Kidney (tissue), 14 donors: ENCODE results near the gene VILL. TPM values are rescaled to one million over a fixed set of nuclear protein-coding genes. Genes with fewer than 3 reads are reported as not detected.

Source experiments
- DNase-seq, 5 donors: peaks; one replicate each; pipeline ENCODE4 v3.0.0-alpha.2; 2013 to 2020
- FAIRE-seq: peaks from 2 replicates; lab custom pipeline; 2012; peaks lifted over from hg19 to GRCh38; lab: Jason Lieb, UNC
- H3K27ac ChIP-seq, 2 donors: one replicate each; pipeline ENCODE4 v1.7.0; 2013; ENCODE audit warnings: low read depth in 2 of 2, low read length in 2 of 2, inconsistent platforms in 1 of 2
- H3K27me3 ChIP-seq: one replicate; pipeline ENCODE4 v1.7.1; 2013; ENCODE audit warnings: low read length, inconsistent platforms; ENCODE audit not compliant: control insufficient read depth, insufficient read depth
- H3K36me3 ChIP-seq, 3 donors: one replicate each; pipeline versions ENCODE4 v1.7.0 to v1.7.1; 2013; ENCODE audit warnings: low read length in 3 of 3, control low read depth in 1 of 3, inconsistent platforms in 1 of 3; ENCODE audit not compliant: insufficient read depth in 3 of 3, control insufficient read depth in 2 of 3
- H3K4me1 ChIP-seq, 3 donors: one replicate each; pipeline versions ENCODE4 v1.7.0 to v1.7.1; 2013; ENCODE audit warnings: low read length in 3 of 3, inconsistent platforms in 1 of 3, low read depth in 1 of 3; ENCODE audit not compliant: control insufficient read depth in 2 of 3, insufficient read depth in 2 of 3
- H3K4me3 ChIP-seq, 3 donors: one replicate each; pipeline versions ENCODE4 v1.7.0 to v1.8.1; 2013; ENCODE audit warnings: low read length in 3 of 3, control low read depth in 1 of 3, inconsistent platforms in 1 of 3
- H3K9ac ChIP-seq, 3 donors: one replicate each; pipeline versions ENCODE4 v1.7.0 to v1.7.1; 2013; ENCODE audit warnings: low read length in 3 of 3, control low read depth in 1 of 3, inconsistent platforms in 1 of 3
- H3K9me3 ChIP-seq, 3 donors: one replicate each; pipeline versions ENCODE4 v1.7.0 to v1.7.1; 2013; ENCODE audit warnings: low read length in 3 of 3, control low read depth in 1 of 3, inconsistent platforms in 1 of 3; ENCODE audit not compliant: control insufficient read depth in 2 of 3, insufficient read depth in 1 of 3
- intact Hi-C: fragments of 100-400 bp; cut with DNase I; formaldehyde crosslinking; loops from one replicate; pipeline ENCODE4 v1.11.1; 2022
- polyA plus RNA-seq: library from polyadenylated mRNA; stranded (reverse); fragments of 350-450 nt; fragmentation: Illumina TruSeq; extraction: RNeasy Lipid Tissue Mini Kit (QIAGEN cat#74804); gene quantifications from one replicate; pipeline ENCODE4 v1.2.3, GENCODE V29; 2014; ENCODE audit warnings: low read depth, low replicate concordance; ENCODE audit not compliant: insufficient read depth
- total RNA-seq: library from RNA; stranded (reverse); fragmentation: NEBNext Ultra II Directional; extraction: Animal tissue kit (Norgen Biotek cat#: 25700); gene quantifications from one replicate; pipeline ENCODE4 v1.2.1, GENCODE V29; 2021
- TF ChIP-seq, protein P1 (sequence below): IDR thresholded peaks from 3 replicates; pipeline ENCODE4 v1.5.1; 2012; ENCODE audit warnings: mild to moderate bottlenecking, moderate library complexity, borderline replicate concordance; ENCODE audit not compliant: insufficient read depth; ENCODE audit errors: extremely low read depth
- donor health status: control.
- donor health status: control.
- donor health status: control.
- donor health status: control.
- donor health status: control.
- donor health status: DM: yes; HTN: yes; CAD: no.
- donor health status: Normal renal cell carcinoma (clear cell type).

VILL gene
- total and polyA plus RNA-seq, 2 donors from 2014 or later = 7.4 to 7.6 TPM

DNA sequence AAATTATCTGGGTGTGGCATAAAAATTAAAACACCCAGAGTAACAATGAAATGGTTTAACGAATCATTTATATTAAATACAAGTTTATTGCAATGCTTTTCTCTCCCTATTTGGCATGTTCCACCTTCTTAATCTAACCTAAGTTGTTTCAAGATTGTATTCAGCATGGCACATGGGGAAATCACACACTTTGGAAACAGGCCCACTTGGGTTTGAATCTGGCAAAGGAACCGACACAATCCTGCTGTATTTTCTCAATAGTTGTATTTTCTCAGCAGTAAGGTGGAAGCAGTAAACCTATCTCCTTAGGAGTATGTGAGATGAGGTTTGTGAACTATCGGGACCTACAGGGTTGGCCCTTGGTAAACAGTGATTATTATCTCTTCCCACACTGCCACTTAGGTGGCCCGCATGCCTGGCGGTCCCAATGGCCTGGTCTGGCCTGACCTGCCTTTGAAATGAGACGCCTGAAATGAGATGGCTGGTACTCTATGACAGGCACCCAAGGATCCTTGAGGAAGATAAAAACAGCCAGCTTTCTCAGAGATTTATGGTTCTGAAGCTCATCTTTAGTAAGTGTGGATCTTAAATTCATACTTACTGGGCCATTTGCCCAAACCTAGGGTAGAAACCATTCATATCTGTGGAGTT lies 45.3 kb upstream of the VILL start:
- Histone ChIP-seq H3K9ac (no peak overlapping the region), H3K36me3 (peaks cover 0 to 2% (median 0%) of the 10 kb centered on the region in 3 donors), H3K9me3 (no peaks in the 10 kb centered on the region), H3K4me3 (no peak overlapping the region), H3K27ac (peak overlapping the region; percentile 48 to 64), H3K4me1 (peaks cover 22 to 44% (median 41%) of the 10 kb centered on the region in 3 donors), H3K27me3 (no peaks in the 10 kb centered on the region)
- intact Hi-C loops = no loop called here
- FAIRE-seq = no peak
- peak in 1 of 5 donors; percentile 34 for DNase-seq
- TF ChIP-seq, protein P1, sequence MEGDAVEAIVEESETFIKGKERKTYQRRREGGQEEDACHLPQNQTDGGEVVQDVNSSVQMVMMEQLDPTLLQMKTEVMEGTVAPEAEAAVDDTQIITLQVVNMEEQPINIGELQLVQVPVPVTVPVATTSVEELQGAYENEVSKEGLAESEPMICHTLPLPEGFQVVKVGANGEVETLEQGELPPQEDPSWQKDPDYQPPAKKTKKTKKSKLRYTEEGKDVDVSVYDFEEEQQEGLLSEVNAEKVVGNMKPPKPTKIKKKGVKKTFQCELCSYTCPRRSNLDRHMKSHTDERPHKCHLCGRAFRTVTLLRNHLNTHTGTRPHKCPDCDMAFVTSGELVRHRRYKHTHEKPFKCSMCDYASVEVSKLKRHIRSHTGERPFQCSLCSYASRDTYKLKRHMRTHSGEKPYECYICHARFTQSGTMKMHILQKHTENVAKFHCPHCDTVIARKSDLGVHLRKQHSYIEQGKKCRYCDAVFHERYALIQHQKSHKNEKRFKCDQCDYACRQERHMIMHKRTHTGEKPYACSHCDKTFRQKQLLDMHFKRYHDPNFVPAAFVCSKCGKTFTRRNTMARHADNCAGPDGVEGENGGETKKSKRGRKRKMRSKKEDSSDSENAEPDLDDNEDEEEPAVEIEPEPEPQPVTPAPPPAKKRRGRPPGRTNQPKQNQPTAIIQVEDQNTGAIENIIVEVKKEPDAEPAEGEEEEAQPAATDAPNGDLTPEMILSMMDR = no peak

DNA sequence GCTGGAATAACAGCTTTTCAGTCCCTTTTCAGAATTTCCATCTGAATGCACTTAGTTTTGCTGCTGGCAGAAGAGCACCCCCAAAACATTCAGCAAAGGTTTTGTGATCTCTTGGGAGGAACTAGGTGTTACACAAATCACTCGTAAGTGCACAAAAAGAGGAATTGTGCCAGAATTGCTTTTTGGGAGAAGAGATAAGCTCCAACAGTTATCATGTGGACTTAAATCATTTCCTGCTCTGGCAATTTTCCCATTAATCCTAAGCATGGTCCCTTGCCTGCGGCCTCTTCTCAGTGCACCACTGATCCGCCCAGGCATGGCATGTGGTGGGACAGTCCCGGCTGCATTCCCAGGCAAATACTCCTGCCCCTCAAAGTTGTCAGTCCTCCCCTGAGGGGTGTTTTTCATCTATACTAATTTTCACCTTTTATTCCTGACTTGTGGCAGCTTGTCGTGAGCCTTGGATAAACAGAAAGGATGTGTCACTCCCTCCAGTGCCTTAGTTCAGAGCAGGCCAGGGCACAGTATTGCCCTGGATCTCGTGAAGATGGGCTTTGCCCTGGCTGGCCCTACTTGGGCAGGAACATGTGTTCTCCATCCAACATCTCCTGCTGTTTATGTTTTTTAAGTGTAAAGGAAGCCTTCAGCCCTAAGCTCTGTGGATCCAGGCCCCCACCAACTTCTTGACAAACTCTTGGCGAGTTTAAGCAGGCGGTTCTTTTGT lies 44.6 kb upstream of the VILL start:
- Histone ChIP-seq H3K36me3 (peaks cover 0 to 2% (median 0%) of the 10 kb centered on the region in 3 donors), H3K27me3 (no peaks in the 10 kb centered on the region), H3K4me3 (no peak overlapping the region), H3K9ac (no peak overlapping the region), H3K4me1 (peaks cover 22 to 39% (median 38%) of the 10 kb centered on the region in 3 donors), H3K9me3 (no peaks in the 10 kb centered on the region), H3K27ac (peak overlapping the region; percentile 29 to 64)
- FAIRE-seq (no peak), DNase-seq (peak in 3 of 5 donors; percentile 59 to 82 (median 74))
- intact Hi-C loops = no loop called here
- TF ChIP-seq, protein P1 = no peak

DNA sequence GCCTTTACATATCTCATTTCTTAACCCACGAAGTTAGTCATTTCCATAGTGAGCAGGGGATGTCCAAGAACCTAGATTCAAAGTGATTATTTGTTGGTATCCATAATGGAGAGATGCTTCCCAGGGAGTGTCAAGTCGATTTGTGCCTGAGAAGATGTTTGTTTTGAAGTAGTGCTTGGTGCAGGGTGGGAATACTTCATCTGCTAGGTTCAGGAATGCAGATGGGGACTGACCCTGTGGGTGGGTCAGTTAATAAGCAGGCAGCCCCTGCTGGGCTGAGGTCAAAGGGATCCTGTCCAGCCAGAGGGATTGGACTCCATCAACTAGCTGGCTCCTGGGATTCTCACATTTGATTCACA lies 44.1 kb upstream of the VILL start:
- Histone ChIP-seq H3K4me3 (no peak overlapping the region), H3K4me1 (peaks cover 22 to 38% (median 37%) of the 10 kb centered on the region in 3 donors), H3K9ac (no peak overlapping the region), H3K9me3 (no peaks in the 10 kb centered on the region), H3K27ac (no peak overlapping the region), H3K36me3 (peaks cover 0 to 2% (median 0%) of the 10 kb centered on the region in 3 donors), H3K27me3 (no peaks in the 10 kb centered on the region)
- FAIRE-seq = no peak
- DNase-seq = no peak
- intact Hi-C loops = no loop called here
- TF ChIP-seq, protein P1 = no peak
